Ishikawa (cell line): ENCODE measurements around the gene NFATC4.

Experiments
- CEBPB ChIP-seq: IDR thresholded peaks from 2 replicates; pipeline ENCODE4 v1.6.1; 2012
- CREB1 ChIP-seq: IDR thresholded peaks from 2 replicates; pipeline ENCODE4 v1.6.1; 2012; ENCODE audit warnings: low read depth
- EGR1 ChIP-seq: IDR thresholded peaks from 2 replicates; pipeline ENCODE4 v1.6.1; 2012
- EP300 ChIP-seq: IDR thresholded peaks from 2 replicates; pipeline ENCODE4 v1.6.1; 2012; ENCODE audit warnings: borderline replicate concordance
- FOXM1 ChIP-seq: IDR thresholded peaks from 2 replicates; pipeline ENCODE4 v1.6.1; 2012; ENCODE audit warnings: low read depth, borderline replicate concordance
- MAX ChIP-seq: IDR thresholded peaks from 2 replicates; pipeline ENCODE4 v1.6.1; 2012
- NFIC ChIP-seq: IDR thresholded peaks from 2 replicates; pipeline ENCODE4 v1.6.1; 2012
- RAD21 ChIP-seq: IDR thresholded peaks from 2 replicates; pipeline ENCODE4 v1.6.1; 2012; ENCODE audit warnings: low read depth
- TEAD4 ChIP-seq: IDR thresholded peaks from 2 replicates; pipeline ENCODE4 v1.6.1; 2012
- YY1 ChIP-seq: IDR thresholded peaks from 2 replicates; pipeline ENCODE4 v1.6.1; 2012; ENCODE audit warnings: low read depth
- TF ChIP-seq, protein P1 (sequence below): IDR thresholded peaks from 2 replicates; pipeline ENCODE4 v1.6.1; 2012; ENCODE audit warnings: low read depth, mild to moderate bottlenecking

GRCh38 chr14:24356208-24356607 is 11.8 kb upstream of the NFATC4 start:
- TF ChIP-seq RAD21 (no peak), EP300 (no peak), NFIC (no peak), EGR1 (no peak), TEAD4 (no peak), MAX (no peak), CREB1 (no peak), FOXM1 (no peak), CEBPB (no peak), YY1 (no peak)
- TF ChIP-seq, protein P1, sequence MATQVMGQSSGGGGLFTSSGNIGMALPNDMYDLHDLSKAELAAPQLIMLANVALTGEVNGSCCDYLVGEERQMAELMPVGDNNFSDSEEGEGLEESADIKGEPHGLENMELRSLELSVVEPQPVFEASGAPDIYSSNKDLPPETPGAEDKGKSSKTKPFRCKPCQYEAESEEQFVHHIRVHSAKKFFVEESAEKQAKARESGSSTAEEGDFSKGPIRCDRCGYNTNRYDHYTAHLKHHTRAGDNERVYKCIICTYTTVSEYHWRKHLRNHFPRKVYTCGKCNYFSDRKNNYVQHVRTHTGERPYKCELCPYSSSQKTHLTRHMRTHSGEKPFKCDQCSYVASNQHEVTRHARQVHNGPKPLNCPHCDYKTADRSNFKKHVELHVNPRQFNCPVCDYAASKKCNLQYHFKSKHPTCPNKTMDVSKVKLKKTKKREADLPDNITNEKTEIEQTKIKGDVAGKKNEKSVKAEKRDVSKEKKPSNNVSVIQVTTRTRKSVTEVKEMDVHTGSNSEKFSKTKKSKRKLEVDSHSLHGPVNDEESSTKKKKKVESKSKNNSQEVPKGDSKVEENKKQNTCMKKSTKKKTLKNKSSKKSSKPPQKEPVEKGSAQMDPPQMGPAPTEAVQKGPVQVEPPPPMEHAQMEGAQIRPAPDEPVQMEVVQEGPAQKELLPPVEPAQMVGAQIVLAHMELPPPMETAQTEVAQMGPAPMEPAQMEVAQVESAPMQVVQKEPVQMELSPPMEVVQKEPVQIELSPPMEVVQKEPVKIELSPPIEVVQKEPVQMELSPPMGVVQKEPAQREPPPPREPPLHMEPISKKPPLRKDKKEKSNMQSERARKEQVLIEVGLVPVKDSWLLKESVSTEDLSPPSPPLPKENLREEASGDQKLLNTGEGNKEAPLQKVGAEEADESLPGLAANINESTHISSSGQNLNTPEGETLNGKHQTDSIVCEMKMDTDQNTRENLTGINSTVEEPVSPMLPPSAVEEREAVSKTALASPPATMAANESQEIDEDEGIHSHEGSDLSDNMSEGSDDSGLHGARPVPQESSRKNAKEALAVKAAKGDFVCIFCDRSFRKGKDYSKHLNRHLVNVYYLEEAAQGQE, result no peak
